Anterior cingulate cortex (tissue), 58 donors: ENCODE results near the gene SLFN12.
"Not testable (repeated sequence)": the region's sequence is repeated elsewhere in the genome, so short reads cannot be mapped to it uniquely, and the experiment has no call there.

Experiments
- DNase-seq, 58 donors: peaks; one replicate each; lab custom pipeline; 2025; lab: John Stamatoyannopoulos, UW

The SLFN12 gene

DNA sequence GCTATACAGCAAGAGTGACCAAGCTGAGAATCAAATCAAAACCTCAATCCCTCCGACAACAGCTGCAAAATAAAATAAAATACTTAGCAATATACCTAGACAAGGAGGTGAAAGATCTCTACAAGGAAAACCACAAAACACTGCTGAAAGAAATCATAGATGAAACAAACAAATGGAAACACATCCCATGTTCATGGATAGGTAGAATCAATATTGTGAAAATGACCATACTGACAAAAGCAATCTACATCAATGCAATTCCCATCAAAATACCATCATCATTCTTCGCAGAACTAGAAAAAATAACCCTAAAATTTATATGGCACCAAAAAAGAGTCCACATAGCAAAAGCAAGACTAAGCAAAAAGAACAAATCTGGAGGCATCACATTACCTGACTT is 17.6 kb downstream of the SLFN12 start:
- DNase-seq, result not testable (repeated sequence)

- DNase-seq, result no peak
These were observed 18.1 kb downstream of the SLFN12 start for GRCh38 chr17:35414247-35414646.

DNA sequence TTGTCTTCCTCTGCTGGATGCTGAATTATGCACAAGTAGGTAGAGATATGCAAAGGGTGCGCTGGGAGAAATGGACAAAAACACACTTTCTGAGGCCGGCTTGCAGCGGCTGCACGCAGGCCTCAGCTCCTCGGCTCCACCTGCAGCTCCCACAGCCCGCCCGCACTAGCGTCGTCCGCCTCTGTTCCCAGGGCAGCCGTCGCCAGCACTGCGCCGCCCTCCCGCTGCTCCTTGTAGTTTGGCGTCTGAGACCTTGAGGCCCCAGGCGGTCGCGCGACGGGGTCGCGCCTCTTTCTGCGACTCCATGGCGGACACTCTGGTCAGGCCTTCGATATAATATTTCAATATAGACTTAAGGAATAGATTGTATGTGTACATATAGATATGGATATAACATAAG is 24.8 kb downstream of the SLFN12 start:
- DNase-seq, result no peak

DNA sequence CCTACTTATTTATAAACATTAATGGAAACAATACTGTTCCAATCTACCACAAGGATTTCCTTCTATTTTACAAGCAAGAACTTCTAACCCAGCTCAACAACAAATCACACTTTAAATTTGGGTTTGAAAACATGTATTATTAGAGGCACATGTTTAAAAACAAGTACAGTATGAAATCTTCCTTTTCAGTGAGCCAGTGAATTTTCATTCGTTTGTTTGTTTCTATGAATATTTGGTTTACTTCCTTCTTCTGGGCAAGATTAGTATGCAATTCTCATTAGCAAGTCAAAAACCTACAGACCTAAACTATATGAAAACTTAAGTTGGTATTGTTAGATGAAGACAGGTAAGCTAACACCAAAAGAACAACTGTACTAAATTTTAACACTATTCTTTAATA is 25.7 kb downstream of the SLFN12 start:
- no peak for DNase-seq

DNA sequence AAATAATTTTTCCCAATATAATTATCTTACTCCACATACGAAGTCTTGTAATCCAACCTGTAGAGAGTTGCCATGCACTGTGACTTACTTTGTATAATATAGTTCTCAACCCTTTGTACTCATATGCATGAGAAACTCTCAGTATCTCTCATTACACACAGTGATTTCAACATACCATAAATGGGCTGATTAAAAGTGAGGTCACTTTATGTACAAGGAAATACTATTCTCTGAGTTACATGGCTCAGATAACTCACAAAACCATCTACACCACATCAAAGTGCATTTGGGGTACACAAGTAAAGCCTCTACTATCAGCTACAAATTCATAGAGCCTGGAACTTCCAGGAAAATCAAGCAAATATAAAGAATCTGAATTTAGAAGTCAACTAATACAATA is 27.9 kb downstream of the SLFN12 start:
- no peak for DNase-seq

DNA sequence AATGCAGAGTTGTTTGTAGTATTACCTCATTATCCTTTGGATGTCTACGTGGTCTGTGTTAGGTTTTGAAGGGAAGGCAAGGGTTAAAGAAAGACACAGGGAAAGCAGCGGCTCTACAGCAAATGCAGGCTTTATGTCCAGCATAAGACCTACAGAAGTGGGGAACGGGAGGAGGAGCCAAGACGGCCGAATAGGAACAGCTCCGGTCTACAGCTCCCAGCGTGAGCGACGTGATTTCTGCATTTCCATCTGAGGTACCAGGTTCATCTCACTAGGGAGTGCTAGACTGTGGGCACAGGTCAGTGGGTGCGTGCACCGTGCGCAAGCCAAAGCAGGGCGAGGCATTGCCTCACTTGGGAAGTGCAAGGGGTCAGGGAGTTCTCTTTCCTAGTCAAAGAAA is 38.5 kb downstream of the SLFN12 start:
- not testable (repeated sequence) for DNase-seq

DNA sequence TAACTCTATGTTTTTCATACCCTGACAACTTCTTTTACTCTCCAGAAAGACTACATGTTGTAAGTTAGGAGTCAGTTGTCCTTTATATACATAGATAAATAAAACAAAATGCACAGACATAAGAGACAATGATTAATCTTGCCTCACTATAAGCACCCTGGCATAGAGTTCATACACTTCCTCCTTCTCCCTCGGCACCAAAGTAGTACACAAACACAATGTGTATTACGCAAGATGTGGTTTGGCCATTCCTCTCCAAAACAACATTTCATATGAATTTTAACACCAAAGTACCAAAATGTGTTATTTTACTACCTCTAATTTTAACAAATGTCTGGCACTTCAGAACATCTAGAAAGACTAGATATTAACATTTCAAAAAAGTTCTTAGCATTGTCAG is 41.6 kb downstream of the SLFN12 start:
- no peak for DNase-seq

DNA sequence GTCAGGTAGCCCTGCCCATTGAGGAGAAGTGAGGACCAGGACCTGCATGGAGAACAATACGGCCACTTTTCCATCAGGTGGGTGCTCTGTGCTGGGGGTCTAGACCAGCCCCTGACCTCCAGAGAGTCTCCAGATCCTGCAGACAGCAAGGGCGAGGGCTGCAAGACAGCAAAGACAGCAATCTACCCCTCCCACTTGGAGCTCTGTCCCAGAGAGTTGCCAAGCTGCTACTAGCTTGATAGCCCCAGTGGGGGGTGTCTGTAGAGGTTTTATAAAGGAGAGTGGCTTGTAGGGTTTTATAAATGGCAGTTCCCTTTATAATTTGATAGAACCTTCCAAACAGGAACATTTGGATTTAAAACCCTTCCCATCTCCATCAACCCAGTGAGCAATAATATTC is 42.1 kb downstream of the SLFN12 start:
- no peak for DNase-seq

DNA sequence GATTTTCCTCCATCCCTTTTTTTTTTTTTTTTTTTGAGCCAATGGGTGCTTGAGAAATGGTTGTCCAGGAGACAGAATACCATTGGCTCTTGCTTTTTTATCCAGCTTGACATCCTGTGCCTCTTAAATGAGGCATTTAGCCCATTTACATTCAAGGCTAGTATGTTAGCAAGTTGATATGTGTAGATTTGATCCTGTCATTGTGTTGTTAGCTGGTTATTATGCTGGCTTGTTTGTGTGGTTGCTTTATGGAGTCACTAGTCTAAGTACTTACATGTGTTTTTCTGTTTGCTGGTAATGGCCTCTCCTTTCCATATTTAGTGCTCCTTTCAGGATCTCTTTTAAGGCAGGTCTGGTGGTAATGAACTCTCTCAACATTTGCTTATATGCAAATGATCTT is 44.8 kb downstream of the SLFN12 start:
- DNase-seq, result no peak

DNA sequence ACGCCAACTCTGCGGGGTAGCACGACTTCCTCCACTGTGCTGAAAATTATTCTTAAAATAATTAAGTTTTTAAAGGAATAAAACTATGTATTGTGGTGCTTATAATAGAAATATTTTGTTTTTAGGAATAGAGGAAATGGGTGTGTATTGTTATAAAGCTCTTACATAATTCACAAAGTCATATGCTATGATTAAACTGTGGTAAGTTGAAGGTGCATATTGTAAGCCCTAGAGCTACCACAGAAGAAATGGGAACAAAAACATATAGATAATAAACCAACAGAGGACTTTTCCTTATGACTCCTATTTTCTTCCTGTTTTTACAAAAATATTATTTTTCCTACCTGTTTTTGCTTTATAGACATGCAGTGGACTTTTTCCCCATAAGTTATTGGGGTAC is 54.6 kb downstream of the SLFN12 start:
- no peak for DNase-seq

DNA sequence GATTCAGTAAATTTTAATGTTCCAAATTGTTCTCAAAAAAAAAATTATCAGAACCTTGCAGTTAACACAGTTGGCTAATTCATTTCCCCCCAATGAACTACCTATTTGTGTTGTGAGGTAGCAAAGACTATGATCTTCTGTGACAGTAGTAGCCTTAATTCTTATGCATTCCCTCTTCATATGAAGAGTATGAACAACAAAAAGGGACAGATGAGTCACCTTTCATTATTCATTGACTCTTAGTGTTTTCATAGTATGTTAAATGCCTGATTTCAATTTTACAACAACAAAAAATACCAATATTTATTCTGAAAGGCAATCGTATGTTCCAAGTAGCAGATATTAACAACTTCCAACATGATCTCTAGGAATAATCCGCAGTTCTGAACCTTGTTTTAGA is 55.2 kb downstream of the SLFN12 start:
- DNase-seq, result no peak

GRCh38 chr17:35376245-35376644 is 56.1 kb downstream of the SLFN12 start:
- no peak for DNase-seq

GRCh38 chr17:35374766-35375344 is 57.4 kb downstream of the SLFN12 start:
- no peak for DNase-seq

GRCh38 chr17:35373984-35374765 is 58.1 kb downstream of the SLFN12 start:
- DNase-seq, result peak in 16 of 58 donors; percentile 1 to 69 (median 5)

DNA sequence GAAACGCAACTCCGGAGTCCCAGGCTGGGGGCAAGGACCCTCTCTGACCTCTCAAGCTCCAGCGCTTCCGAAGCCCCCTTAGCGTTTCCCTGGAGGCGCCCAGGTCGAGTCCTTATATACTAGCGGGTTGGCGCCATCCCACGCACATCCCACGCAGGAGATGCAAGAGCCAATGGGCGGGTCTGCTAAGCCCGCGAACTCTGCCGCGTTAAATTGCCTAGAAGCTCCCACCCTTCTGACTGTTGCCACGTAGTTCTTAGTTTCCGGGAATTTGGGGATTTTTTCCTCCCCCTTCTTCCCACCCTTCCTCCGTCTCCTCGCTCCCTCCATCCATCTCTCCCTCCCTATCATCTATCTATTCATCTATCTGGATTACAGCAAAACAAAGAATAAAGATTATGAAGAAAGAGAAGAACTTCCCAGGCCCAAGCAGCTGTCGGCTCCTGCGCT is 58.7 kb downstream of the SLFN12 start, which contains the start of gene SLFN11:
Gene SLFN11 (minus strand): TSS at position 88 of the 450 bp plus-strand sequence. CDS start 9,814 bp downstream, outside the sequence.
- DNase-seq, result peak in 35 of 58 donors; percentile 3 to 55 (median 25)

DNA sequence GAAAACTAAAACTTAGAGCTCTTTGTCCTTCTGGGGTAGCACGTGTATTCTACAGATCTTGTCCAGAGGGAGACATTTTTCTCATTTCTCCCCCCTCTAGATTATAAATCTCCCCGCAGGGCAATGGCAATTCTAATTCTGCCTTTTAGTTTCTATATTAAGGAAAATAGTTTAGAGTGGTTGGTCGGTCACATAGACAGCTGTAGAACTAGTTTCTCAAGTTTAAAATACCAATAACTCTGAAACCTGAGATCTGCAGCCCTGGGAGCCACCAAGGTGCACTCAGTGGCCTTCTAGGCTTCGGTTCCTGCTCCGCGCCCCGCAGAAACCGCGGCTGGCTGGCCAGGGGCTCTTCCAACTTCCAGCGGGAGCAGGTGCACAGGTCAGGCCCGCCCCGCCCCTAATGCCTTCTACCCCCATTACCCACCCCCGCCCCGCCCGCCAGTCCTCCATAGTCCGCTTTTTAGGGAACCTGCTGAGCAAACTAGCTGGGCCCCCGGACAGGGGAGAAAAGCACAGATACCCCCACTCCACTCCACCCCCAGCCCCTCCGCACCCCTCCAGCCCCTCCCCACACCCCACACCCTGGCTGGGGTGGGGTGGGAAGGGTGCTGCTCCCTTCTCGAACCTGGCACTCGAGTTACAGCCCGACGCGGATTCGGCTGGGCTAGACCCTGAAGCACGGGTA is 59.3 kb downstream of the SLFN12 start:
- DNase-seq, result no peak

DNA sequence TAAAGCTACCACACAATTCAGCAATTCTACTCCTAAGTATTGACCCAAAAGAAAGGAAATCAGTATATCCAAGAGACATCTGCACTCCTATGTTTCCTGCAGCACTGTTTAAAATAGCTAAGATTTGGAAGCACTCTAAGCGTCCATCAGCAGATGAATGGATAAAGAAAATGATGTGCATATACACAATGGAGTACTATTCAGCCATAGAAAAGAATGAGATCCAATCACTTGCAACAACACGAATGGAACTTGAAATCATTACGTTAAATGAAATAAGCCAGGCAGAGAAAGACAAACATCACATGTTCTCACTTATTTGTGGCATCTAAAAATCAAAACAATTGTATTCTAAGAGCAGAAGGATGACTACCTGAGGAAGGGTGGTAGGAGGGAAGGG is 60.4 kb downstream of the SLFN12 start:
- no peak for DNase-seq

DNA sequence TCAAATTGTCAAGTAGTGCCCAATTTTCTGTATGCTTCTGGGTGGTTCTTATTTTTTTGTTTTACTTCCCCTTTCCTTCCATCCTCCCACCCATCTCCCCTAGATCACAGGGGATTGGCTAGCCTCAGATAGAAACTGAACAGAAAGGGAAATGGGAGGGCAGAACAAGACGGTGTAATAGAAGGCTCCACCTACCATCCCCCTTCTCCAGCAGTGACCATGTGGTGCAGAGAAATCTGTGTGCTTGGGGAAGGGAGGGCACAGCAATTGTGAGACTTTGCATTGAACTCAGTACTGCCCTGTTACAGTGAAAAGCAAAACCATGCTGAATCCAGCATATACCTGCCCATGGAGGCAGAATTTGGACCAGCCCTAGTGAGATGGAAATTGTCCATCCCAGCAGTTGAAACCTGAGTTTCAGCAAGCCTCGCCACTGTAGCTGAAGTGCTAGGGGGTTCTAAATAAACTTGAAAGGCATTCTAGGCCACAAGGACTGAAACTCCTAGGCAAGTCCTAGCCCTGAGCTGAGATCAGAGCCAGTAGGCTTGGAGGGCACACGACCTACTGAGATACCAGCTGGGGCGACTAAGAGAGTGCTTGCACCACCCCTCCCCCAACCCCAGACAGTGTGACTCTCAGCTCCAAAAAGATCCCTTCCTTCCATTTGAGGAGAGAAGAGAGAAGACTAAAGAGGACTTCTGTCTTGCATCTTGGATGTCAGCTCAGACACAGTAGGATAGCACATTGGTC is 64.0 kb downstream of the SLFN12 start:
- peak in 15 of 58 donors; percentile 2 to 57 (median 8) for DNase-seq

GRCh38 chr17:35361027-35361426 is 71.3 kb downstream of the SLFN12 start:
- DNase-seq, result no peak
